ENCODE measurements around the gene RPA3.
"Not testable (repeated sequence)": the region's sequence is repeated elsewhere in the genome, so short reads cannot be mapped to it uniquely, and the experiment has no call there.

The RPA3 gene

GRCh38 chr7:7695111-7695817 is 23.1 kb downstream of the RPA3 start:
- H3K36me3 Mint-ChIP-seq: peaks cover 5% of the 10 kb centered on the region
- H3K4me1 Mint-ChIP-seq: peaks cover 2% of the 10 kb centered on the region
- no peaks in the 10 kb centered on the region for H3K27me3 Mint-ChIP-seq
- CTCF ChIA-PET: no interaction called here
- no peak for DNase-seq
- no peak overlapping the region for H3K27ac Mint-ChIP-seq
- no peak overlapping the region for H3K4me3 Mint-ChIP-seq
- no peaks in the 10 kb centered on the region for H3K9me3 Mint-ChIP-seq

DNA sequence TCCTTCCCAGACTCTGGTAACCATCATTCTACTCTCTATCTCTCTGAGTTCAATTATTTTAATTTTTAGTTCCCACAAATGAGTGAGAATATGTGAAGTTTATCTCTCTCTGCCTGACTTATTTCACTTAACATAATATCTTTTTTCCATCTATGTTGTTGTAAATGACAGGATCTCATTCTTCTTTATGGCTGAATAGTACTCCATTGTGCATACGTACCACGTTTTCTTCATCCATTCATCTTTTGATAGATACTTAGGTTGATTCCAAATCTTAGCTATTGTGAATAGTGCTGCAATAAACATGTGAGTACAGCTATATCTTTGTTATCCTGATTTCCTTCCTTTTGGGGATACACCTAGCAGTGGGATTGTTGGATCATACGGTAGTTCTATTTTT is 23.9 kb downstream of the RPA3 start:
- CTCF ChIA-PET: no interaction called here
- Mint-ChIP-seq H3K27me3 (no peaks in the 10 kb centered on the region), H3K9me3 (no peaks in the 10 kb centered on the region), H3K4me1 (no peaks in the 10 kb centered on the region), H3K27ac (no peak overlapping the region), H3K36me3 (peaks cover 5% of the 10 kb centered on the region), H3K4me3 (no peak overlapping the region)
- no peak for DNase-seq

- no peaks in the 10 kb centered on the region for H3K9me3 Mint-ChIP-seq
- peaks cover 5% of the 10 kb centered on the region for H3K36me3 Mint-ChIP-seq
- H3K4me1 Mint-ChIP-seq: no peaks in the 10 kb centered on the region
- no peak overlapping the region for H3K27ac Mint-ChIP-seq
- H3K4me3 Mint-ChIP-seq: no peak overlapping the region
- CTCF ChIA-PET: interaction anchor here (5.3 kb wide), 1 partner anchor 13 kb away, joined by 27 read pairs; no protein-coding TSS in a partner anchor
- H3K27me3 Mint-ChIP-seq: no peaks in the 10 kb centered on the region
- no peak for DNase-seq
These were observed 24.5 kb downstream of the RPA3 start for GRCh38 chr7:7693881-7694280.

GRCh38 chr7:7688956-7689355 is 29.5 kb downstream of the RPA3 start:
- DNase-seq: no peak
- H3K9me3 Mint-ChIP-seq: no peaks in the 10 kb centered on the region
- CTCF ChIA-PET: interaction anchor here (5.3 kb wide), 1 partner anchor 8 kb away, joined by 27 read pairs; no protein-coding TSS in a partner anchor

DNA sequence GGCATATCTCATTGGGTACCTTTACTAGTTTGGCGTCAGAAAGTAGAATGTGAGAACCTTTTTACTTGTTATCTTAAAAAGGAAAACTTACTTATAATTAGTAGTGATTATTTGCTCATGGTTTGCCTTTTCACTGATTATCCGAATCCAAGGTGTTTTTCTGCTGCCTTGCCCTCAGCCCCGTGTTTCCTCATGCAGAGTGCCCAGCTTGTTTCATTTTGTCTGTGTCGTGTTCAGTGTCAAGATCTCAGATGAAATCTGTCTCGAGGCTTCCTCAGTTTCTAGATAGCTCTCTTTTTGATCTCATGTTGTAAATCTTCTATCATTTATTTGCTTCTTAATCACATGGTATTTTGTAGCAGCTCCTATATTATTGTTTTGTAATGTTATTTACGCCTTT is 30.1 kb downstream of the RPA3 start:
- peaks cover 3% of the 10 kb centered on the region for H3K36me3 Mint-ChIP-seq
- peaks cover 8% of the 10 kb centered on the region for H3K4me1 Mint-ChIP-seq
- no peak overlapping the region for H3K4me3 Mint-ChIP-seq
- CTCF ChIA-PET: no interaction called here
- no peak for DNase-seq
- no peaks in the 10 kb centered on the region for H3K27me3 Mint-ChIP-seq
- H3K9me3 Mint-ChIP-seq: no peaks in the 10 kb centered on the region
- no peak overlapping the region for H3K27ac Mint-ChIP-seq

More at GRCh38 chr7:7688956-7689355, 29.5 kb downstream of the RPA3 start:
- peaks cover 2% of the 10 kb centered on the region for H3K36me3 Mint-ChIP-seq
- H3K4me3 Mint-ChIP-seq: no peak overlapping the region
- H3K27ac Mint-ChIP-seq: no peak overlapping the region
- H3K27me3 Mint-ChIP-seq: no peaks in the 10 kb centered on the region
- peaks cover 6% of the 10 kb centered on the region for H3K4me1 Mint-ChIP-seq

DNA sequence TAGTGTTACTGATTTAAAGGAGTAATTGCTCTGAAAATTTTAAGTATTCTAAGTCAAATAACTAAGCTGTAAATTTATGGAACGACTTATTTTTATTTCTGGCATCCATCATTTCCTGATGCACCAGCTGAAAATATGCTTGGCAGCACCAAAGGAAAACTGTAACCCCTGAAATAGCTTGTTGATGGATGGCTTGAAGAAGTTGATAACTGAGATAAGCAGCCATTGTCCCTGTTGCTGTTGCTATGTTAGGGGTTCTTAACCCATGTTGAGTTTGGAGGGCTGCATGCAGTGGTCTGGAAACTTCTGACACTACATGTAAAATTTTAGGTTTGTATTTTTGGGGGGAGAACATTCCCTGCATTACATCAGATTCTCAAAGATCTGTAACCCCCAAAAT is 30.6 kb downstream of the RPA3 start:
- H3K9me3 Mint-ChIP-seq: no peaks in the 10 kb centered on the region
- DNase-seq: no peak
- H3K36me3 Mint-ChIP-seq: peaks cover 3% of the 10 kb centered on the region
- peaks cover 13% of the 10 kb centered on the region for H3K4me1 Mint-ChIP-seq
- no peaks in the 10 kb centered on the region for H3K27me3 Mint-ChIP-seq
- no peak overlapping the region for H3K4me3 Mint-ChIP-seq
- H3K27ac Mint-ChIP-seq: no peak overlapping the region
- CTCF ChIA-PET: no interaction called here

DNA sequence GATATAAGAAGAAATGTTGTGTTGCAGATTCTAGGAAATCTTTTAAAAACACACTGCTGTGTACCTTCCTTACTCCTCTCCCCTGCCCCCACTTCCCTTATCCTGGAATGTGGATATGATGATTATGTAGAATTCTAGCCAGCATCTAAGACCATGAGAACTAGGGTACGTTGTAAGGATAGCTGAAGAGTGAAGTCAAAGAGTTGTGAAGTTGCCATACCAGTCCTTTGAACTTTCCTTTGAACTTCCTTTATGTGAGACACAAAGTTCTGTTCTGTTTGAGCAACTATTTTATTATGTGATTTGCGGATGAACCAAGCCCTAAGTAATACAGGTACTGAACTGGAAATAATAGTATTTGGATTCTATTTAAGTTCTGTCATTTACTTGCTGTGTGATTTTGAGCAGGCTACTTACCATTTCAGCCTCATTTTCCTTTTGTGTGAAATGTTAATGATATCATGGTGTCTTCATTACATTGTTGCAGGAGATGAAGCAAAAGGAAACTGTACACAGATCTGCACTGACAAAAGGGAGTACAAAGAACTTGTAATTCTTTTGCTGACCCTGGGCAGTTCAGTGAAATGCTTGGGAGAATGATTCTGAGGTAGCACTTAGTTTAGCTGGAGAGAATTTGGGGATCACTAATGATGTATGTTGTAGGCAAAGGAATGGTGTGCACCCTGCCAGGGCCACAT is 31.4 kb downstream of the RPA3 start:
- Mint-ChIP-seq H3K9me3 (no peaks in the 10 kb centered on the region), H3K27me3 (no peaks in the 10 kb centered on the region), H3K4me3 (no peak overlapping the region), H3K27ac (no peak overlapping the region), H3K4me1 (peaks cover 16% of the 10 kb centered on the region), H3K36me3 (peaks cover 3% of the 10 kb centered on the region)
- CTCF ChIA-PET: interaction anchor here (1.3 kb wide), 1 partner anchor 74 kb away, joined by 5 read pairs; no protein-coding TSS in a partner anchor
- no peak for DNase-seq

GRCh38 chr7:7682861-7683260 is 35.5 kb downstream of the RPA3 start:
- no peak for DNase-seq
- peaks cover 5% of the 10 kb centered on the region for H3K36me3 Mint-ChIP-seq
- H3K27me3 Mint-ChIP-seq: no peaks in the 10 kb centered on the region
- CTCF ChIA-PET: interaction anchor here (2.3 to 3.1 kb wide), 3 partner anchors 77 to 580 kb away, joined by 5 to 62 read pairs (median 27); no protein-coding TSS in a partner anchor
- peaks cover 2% of the 10 kb centered on the region for H3K9me3 Mint-ChIP-seq
- no peak overlapping the region for H3K27ac Mint-ChIP-seq
- H3K4me1 Mint-ChIP-seq: peaks cover 22% of the 10 kb centered on the region
- no peak overlapping the region for H3K4me3 Mint-ChIP-seq

DNA sequence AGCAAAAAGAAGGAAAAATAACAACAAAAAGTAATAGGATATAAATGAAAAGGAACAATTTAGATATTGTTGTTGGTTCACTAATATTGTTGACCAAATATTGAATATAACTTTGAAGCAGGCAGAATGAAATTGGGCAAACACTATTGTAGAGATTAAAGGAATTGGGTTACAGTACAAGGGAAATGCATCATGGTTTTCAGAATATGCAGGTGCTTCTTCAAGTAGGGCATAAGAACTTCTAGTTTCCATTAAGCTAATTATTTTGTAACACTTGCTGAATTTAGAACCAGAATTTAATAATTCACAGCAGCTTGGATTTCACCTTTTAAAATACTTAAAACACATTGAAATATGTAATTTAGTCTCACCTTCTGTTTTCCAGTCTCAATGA is 36.5 kb downstream of the RPA3 start:
- no peak for DNase-seq
- Mint-ChIP-seq H3K27me3 (no peaks in the 10 kb centered on the region), H3K4me1 (peaks cover 22% of the 10 kb centered on the region), H3K27ac (no peak overlapping the region), H3K9me3 (peaks cover 6% of the 10 kb centered on the region), H3K4me3 (no peak overlapping the region), H3K36me3 (peaks cover 10% of the 10 kb centered on the region)
- CTCF ChIA-PET: interaction anchor here (0.6 to 3.1 kb wide), 32 partner anchors 9 to 614 kb away, joined by 3 to 62 read pairs (median 5); partner anchors contain the start of gene GLCCI1

- peak; percentile 53 for DNase-seq
- Mint-ChIP-seq H3K4me1 (peaks cover 18% of the 10 kb centered on the region), H3K27ac (no peak overlapping the region), H3K27me3 (no peaks in the 10 kb centered on the region), H3K4me3 (no peak overlapping the region), H3K36me3 (peaks cover 10% of the 10 kb centered on the region), H3K9me3 (peaks cover 6% of the 10 kb centered on the region)
- CTCF ChIA-PET: interaction anchor here (0.6 to 3.1 kb wide), 45 partner anchors 10 to 615 kb away, joined by 3 to 62 read pairs (median 4); partner anchors contain the start of gene GLCCI1
These were observed 37.0 kb downstream of the RPA3 start for GRCh38 chr7:7681191-7681935.

DNA sequence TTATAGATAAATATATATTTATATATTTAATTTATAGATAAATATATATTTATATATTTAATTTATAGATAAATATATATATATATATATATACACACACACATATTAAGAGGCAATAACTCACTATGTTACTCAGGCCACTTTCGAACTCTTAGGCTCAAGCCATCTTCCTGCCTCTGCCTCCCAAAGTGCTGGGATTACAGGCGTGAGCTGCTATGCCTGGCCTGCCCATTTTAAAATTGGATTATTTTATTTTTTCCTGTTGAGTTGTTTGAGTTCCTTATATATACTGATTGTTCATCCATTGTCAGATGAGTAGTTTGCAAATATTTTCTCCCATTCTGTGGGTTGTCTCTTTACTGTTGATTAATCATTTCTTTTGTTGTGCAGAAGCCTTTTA is 38.8 kb downstream of the RPA3 start:
- H3K9me3 Mint-ChIP-seq, H3K27me3 Mint-ChIP-seq, H3K27ac Mint-ChIP-seq, DNase-seq, H3K4me3 Mint-ChIP-seq: not testable (repeated sequence)
- Mint-ChIP-seq H3K4me1 (peaks cover 21% of the 10 kb centered on the region), H3K36me3 (peaks cover 14% of the 10 kb centered on the region)
- CTCF ChIA-PET: interaction anchor here (1.0 to 3.1 kb wide), 3 partner anchors 80 to 104 kb away, joined by 3 to 62 read pairs (median 25); no protein-coding TSS in a partner anchor

GRCh38 chr7:7675686-7676085 is 42.7 kb downstream of the RPA3 start:
- H3K4me3 Mint-ChIP-seq: no peak overlapping the region
- peaks cover 15% of the 10 kb centered on the region for H3K9me3 Mint-ChIP-seq
- H3K4me1 Mint-ChIP-seq: peaks cover 21% of the 10 kb centered on the region
- CTCF ChIA-PET: interaction anchor here (1.0 to 1.3 kb wide), 2 partner anchors 17 to 494 kb away, joined by 3 read pairs; no protein-coding TSS in a partner anchor
- peaks cover 24% of the 10 kb centered on the region for H3K36me3 Mint-ChIP-seq
- DNase-seq: no peak
- no peak overlapping the region for H3K27ac Mint-ChIP-seq
- no peaks in the 10 kb centered on the region for H3K27me3 Mint-ChIP-seq

GRCh38 chr7:7673240-7673550 is 45.2 kb downstream of the RPA3 start:
- Mint-ChIP-seq H3K36me3 (peaks cover 24% of the 10 kb centered on the region), H3K27ac (no peak overlapping the region), H3K4me3 (no peak overlapping the region), H3K4me1 (peaks cover 21% of the 10 kb centered on the region), H3K9me3 (peaks cover 24% of the 10 kb centered on the region), H3K27me3 (no peaks in the 10 kb centered on the region)
- CTCF ChIA-PET: no interaction called here
- no peak for DNase-seq

DNA sequence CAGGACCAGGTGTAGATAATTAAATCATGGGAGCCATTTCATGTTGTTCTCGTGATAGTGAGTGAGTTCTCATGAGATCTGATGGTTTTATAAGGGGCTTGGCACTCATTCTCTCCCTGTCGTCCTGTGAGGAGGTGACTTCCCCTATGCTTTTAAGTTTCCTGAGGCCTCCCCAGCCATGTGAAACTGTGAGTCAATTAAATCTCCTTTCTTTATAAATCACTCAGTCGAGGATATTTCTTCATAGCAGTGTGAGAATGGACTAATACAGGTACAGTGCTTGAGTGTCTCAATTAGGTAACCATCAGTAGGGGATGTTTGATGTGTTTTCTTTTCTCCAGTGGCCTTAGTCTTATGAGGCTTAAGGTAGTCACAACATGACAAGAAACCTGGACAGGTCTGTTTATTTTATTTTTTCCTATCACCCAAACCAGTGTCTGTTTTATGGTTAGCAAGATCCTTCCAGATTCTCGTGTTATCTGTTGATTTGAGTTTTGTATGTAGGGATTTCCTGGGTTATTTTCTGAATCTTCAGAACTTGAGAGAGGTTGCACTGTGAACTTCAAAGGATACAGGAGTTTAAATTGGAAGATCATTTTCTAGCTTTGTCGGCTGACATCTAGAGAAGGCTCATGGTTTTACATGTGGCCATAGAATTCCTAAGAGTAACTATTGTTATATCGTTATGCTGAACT is 45.7 kb downstream of the RPA3 start:
- peaks cover 20% of the 10 kb centered on the region for H3K36me3 Mint-ChIP-seq
- no peak for DNase-seq
- H3K4me1 Mint-ChIP-seq: peaks cover 21% of the 10 kb centered on the region

More for the DNA sequence above, 45.7 kb downstream of the RPA3 start:
- Mint-ChIP-seq H3K4me3 (no peak overlapping the region), H3K27ac (no peak overlapping the region), H3K27me3 (no peaks in the 10 kb centered on the region), H3K9me3 (peaks cover 20% of the 10 kb centered on the region)
- CTCF ChIA-PET: no interaction called here

All from activated naive CD4-positive, alpha-beta T cell treated with anti-CD3 and anti-CD28 coated beads, Interleukin-2, amount 10 ng/mL, durations not matched to agents 7 days and 5 days (primary cell).